Neuronal stem cell (in vitro differentiated cells): ENCODE measurements around the gene PEF1.

Source experiments
- DNase-seq: peaks from one replicate; pipeline ENCODE4 v3.0.0-alpha.2; 2013; ENCODE audit warnings: low spot score
- H2AFZ ChIP-seq: one replicate; pipeline ENCODE4 v1.6.1; 2013; ENCODE audit warnings: mild to moderate bottlenecking, low read length, inconsistent platforms
- H2AK5ac ChIP-seq: 2 replicates; pipeline ENCODE4 v1.6.1; 2013; ENCODE audit warnings: low read depth, mild to moderate bottlenecking, inconsistent platforms, low read length, moderate library complexity, mixed read lengths
- H2BK120ac ChIP-seq: 2 replicates; pipeline ENCODE4 v1.6.1; 2013; ENCODE audit warnings: low read depth, mild to moderate bottlenecking, inconsistent platforms, low read length, moderate library complexity, mixed read lengths
- H2BK12ac ChIP-seq: one replicate; pipeline ENCODE4 v1.6.1; 2013; ENCODE audit warnings: low read length, inconsistent platforms
- H2BK15ac ChIP-seq: 2 replicates; pipeline ENCODE4 v1.6.1; 2013; ENCODE audit warnings: mild to moderate bottlenecking, low read length, inconsistent platforms, mixed read lengths
- H2BK5ac ChIP-seq: one replicate; pipeline ENCODE4 v1.6.1; 2013; ENCODE audit warnings: inconsistent platforms, mild to moderate bottlenecking, low read length, moderate library complexity
- H3K14ac ChIP-seq: one replicate; pipeline ENCODE4 v1.6.1; 2013; ENCODE audit warnings: low read length, inconsistent platforms
- H3K18ac ChIP-seq: 2 replicates; pipeline ENCODE4 v1.6.1; 2013; ENCODE audit warnings: low read length, inconsistent platforms
- H3K23ac ChIP-seq: 2 replicates; pipeline ENCODE4 v1.6.1; 2013; ENCODE audit warnings: low read depth, mild to moderate bottlenecking, mixed read lengths, low read length, inconsistent platforms; ENCODE audit not compliant: poor library complexity
- H3K27ac ChIP-seq: replicated peaks from 3 replicates; pipeline ENCODE4 v1.5.1; 2013; ENCODE audit warnings: low read length, inconsistent platforms
- H3K27me3 ChIP-seq, 3 experiments: 2 replicates each; pipeline ENCODE4 v1.6.1; 2013; ENCODE audit warnings: low read length in 3 of 3, mild to moderate bottlenecking in 2 of 3, inconsistent platforms in 1 of 3, low read depth in 1 of 3, mixed read lengths in 1 of 3, moderate library complexity in 1 of 3; ENCODE audit not compliant: control insufficient read depth in 3 of 3, insufficient read depth in 3 of 3
- H3K36me3 ChIP-seq, 2 donors: replicated peaks in 1 of 2; 2 replicates each; pipeline ENCODE4 v1.6.1; 2013; ENCODE audit warnings: low read length in 2 of 2; ENCODE audit not compliant: control insufficient read depth in 2 of 2, insufficient read depth in 2 of 2
- H3K4ac ChIP-seq: 2 replicates; pipeline ENCODE4 v1.6.1; 2013; ENCODE audit warnings: inconsistent platforms, mild to moderate bottlenecking, low read length, moderate library complexity
- H3K4me1 ChIP-seq, 2 donors: 1 replicate in 1 of 2; 2 replicates in 1 of 2; pipeline ENCODE4 v1.6.1; 2013; ENCODE audit warnings: low read length in 2 of 2, low read depth in 1 of 2; ENCODE audit not compliant: control insufficient read depth in 2 of 2, insufficient read depth in 1 of 2
- H3K4me2 ChIP-seq: one replicate; pipeline ENCODE4 v1.6.1; 2013; ENCODE audit warnings: mild to moderate bottlenecking, low read length, inconsistent platforms; ENCODE audit not compliant: insufficient read depth, poor library complexity, severe bottlenecking
- H3K4me3 ChIP-seq, 2 donors: 2 replicates each; pipeline ENCODE4 v1.5.1; 2013; ENCODE audit warnings: low read length in 2 of 2, mild to moderate bottlenecking in 2 of 2, inconsistent platforms in 1 of 2, moderate library complexity in 1 of 2
- H3K79me1 ChIP-seq: one replicate; pipeline ENCODE4 v1.6.1; 2013; ENCODE audit warnings: low read depth, mild to moderate bottlenecking, inconsistent platforms, low read length, moderate library complexity
- H3K9ac ChIP-seq: one replicate; pipeline ENCODE4 v1.6.1; 2013; ENCODE audit warnings: mild to moderate bottlenecking, low read depth, low read length, inconsistent platforms; ENCODE audit not compliant: poor library complexity
- H3K9me3 ChIP-seq, 2 donors: replicated peaks in 1 of 2; 2 replicates each; pipeline versions ENCODE3 to v1.6.1; 2013; ENCODE audit warnings: low read length in 2 of 2, mild to moderate bottlenecking in 2 of 2, inconsistent platforms in 1 of 2, low read depth in 1 of 2, mixed read lengths in 1 of 2, moderate library complexity in 1 of 2; ENCODE audit not compliant: control insufficient read depth in 2 of 2, insufficient read depth in 1 of 2
- H4K8ac ChIP-seq: one replicate; pipeline ENCODE4 v1.6.1; 2013; ENCODE audit warnings: low read depth, mild to moderate bottlenecking, inconsistent platforms, low read length, moderate library complexity
- H4K91ac ChIP-seq: one replicate; pipeline ENCODE4 v1.6.1; 2013; ENCODE audit warnings: low read length, low read depth, mild to moderate bottlenecking, inconsistent platforms; ENCODE audit not compliant: poor library complexity
- WGBS, 2 donors: extraction: QIAGEN DNeasy Blood & Tissue Kit; methylation state at CpG; one replicate each; pipeline ENCODE4 v1.1.7; 2013; ENCODE audit warnings: missing lambda C conversion rate in 2 of 2, mixed read lengths in 1 of 2; ENCODE audit not compliant: insufficient read length in 2 of 2, insufficient replicate concordance in 1 of 2; ENCODE audit errors: extremely low coverage in 2 of 2; 5-methylcytosine and 5-hydroxymethylcytosine counted together

The PEF1 gene

DNA sequence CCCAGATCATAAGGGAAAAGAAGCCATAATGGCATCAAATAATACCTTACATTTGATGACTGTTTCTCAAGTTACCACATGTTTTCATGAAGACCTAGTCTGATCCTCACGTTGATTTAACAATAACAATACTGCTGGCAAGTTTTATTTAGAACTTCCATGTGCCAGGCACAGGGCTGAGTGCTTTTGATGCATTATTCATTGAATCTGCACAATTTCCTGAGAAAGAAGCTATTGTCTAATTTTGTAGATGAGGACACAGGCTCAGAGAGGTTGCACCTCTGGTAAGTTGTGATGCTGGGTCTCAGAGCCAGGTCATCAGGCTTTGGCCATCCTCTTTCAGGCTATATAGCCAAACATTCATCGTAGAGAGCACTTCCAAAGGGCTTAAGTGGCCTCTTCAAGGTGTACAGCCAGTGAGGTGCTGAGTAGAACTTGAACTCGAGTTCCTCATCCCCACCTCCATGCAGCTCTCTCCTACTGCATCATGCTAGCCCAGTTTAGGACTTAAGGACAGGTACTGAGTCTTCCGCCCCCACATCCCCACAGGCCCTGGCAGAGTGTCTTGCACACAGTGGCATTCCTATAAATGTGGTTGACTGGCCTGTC is 8.3 kb upstream of the PEF1 start:
- H3K9ac ChIP-seq, result no peak overlapping the region
- no peak overlapping the region for H3K27ac ChIP-seq
- WGBS, 2 donors, result no CpG with 5 or more reads among the region's 4 CpGs
- H2BK5ac ChIP-seq, result no peak overlapping the region
- H3K79me1 ChIP-seq, result no peaks in the 10 kb centered on the region
- H3K9me3 ChIP-seq, result no peaks in the 10 kb centered on the region
- H3K18ac ChIP-seq, result no peak overlapping the region
- no peaks in the 10 kb centered on the region for H3K36me3 ChIP-seq
- H2BK15ac ChIP-seq, result no peak overlapping the region
- no peak overlapping the region for H3K4me3 ChIP-seq
- no peak overlapping the region for H2AK5ac ChIP-seq
- H3K4me1 ChIP-seq, result peaks cover 0 to 7% of the 10 kb centered on the region in 2 donors
- DNase-seq, result no peak
- no peak overlapping the region for H3K14ac ChIP-seq
- no peak overlapping the region for H3K4me2 ChIP-seq
- H3K27me3 ChIP-seq, result peaks cover 0 to 46% (median 0%) of the 10 kb centered on the region in 3 experiments
- no peak overlapping the region for H2AFZ ChIP-seq
- H4K91ac ChIP-seq, result no peak overlapping the region
- H2BK120ac ChIP-seq, result no peak overlapping the region
- H4K8ac ChIP-seq, result no peak overlapping the region
- no peak overlapping the region for H3K23ac ChIP-seq
- no peak overlapping the region for H3K4ac ChIP-seq
- no peak overlapping the region for H2BK12ac ChIP-seq

DNA sequence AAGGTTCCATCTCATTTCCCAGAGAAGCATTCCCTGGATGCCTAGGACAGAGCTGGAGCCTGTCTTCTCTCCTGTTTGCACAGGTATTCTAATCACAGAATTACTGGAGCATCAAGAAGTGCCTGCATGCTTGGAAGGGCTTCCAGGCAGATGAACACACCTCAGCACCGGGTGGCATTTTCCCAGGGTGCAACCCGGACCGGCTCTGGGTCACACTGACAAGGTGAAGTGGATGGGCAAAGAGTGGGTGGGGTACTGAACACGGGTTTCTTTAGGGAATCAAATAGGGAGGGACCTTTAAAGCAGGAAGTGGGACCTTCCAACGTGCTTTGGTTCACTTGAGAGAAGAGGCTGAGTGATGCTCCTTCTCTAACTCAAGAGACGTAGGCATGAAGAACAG is 7.1 kb upstream of the PEF1 start:
- no peak overlapping the region for H3K27ac ChIP-seq
- no peak overlapping the region for H3K18ac ChIP-seq
- H3K4ac ChIP-seq, result no peak overlapping the region
- H2BK120ac ChIP-seq, result no peak overlapping the region
- H2AK5ac ChIP-seq, result no peak overlapping the region
- no peak overlapping the region for H2AFZ ChIP-seq
- no peak overlapping the region for H2BK15ac ChIP-seq
- no peak overlapping the region for H3K9ac ChIP-seq
- H2BK5ac ChIP-seq, result no peak overlapping the region
- H3K4me3 ChIP-seq, result no peak overlapping the region
- WGBS, 2 donors, result no CpG with 5 or more reads among the region's 6 CpGs
- H3K79me1 ChIP-seq, result no peaks in the 10 kb centered on the region
- no peak overlapping the region for H2BK12ac ChIP-seq
- no peak overlapping the region for H4K8ac ChIP-seq
- no peak overlapping the region for H4K91ac ChIP-seq
- H3K23ac ChIP-seq, result no peak overlapping the region
- peaks cover 0 to 7% of the 10 kb centered on the region in 2 donors for H3K4me1 ChIP-seq
- no peak overlapping the region for H3K4me2 ChIP-seq
- no peak overlapping the region for H3K14ac ChIP-seq
- no peaks in the 10 kb centered on the region for H3K9me3 ChIP-seq
- no peaks in the 10 kb centered on the region for H3K36me3 ChIP-seq
- DNase-seq, result no peak
- H3K27me3 ChIP-seq, result peaks cover 0 to 37% (median 0%) of the 10 kb centered on the region in 3 experiments

DNA sequence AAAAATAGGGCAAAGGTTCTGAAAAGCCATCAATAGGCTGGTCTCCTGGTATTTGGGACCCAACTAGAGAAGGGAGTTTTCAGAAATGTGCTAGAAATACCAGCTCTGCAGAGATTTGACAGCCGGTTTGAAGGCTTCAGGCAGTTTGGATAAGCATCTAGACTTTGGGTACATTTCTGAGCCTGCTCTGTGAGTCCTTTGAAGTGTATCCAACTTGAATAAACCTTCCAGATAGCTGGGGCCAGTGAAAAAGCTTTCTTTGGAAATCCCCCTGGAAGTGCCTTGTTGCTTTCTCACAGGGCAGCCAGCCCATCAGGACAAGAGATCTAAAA is 6.4 kb upstream of the PEF1 start:
- DNase-seq, result no peak
- no peaks in the 10 kb centered on the region for H3K9me3 ChIP-seq
- no peak overlapping the region for H3K4ac ChIP-seq
- H3K18ac ChIP-seq, result no peak overlapping the region
- no peaks in the 10 kb centered on the region for H3K79me1 ChIP-seq
- H3K9ac ChIP-seq, result no peak overlapping the region
- H2BK120ac ChIP-seq, result no peak overlapping the region
- H3K4me3 ChIP-seq, result no peak overlapping the region
- H3K14ac ChIP-seq, result no peak overlapping the region
- no peak overlapping the region for H3K23ac ChIP-seq
- no peak overlapping the region for H2BK5ac ChIP-seq
- H4K8ac ChIP-seq, result no peak overlapping the region
- no peak overlapping the region for H3K27ac ChIP-seq
- H2AK5ac ChIP-seq, result no peak overlapping the region
- WGBS, 2 donors, result no CpG with 5 or more reads among the region's 1 CpG
- H2BK12ac ChIP-seq, result no peak overlapping the region
- no peaks in the 10 kb centered on the region for H3K36me3 ChIP-seq
- no peak overlapping the region for H2AFZ ChIP-seq
- no peak overlapping the region for H2BK15ac ChIP-seq
- H3K27me3 ChIP-seq, result peaks cover 0 to 32% (median 0%) of the 10 kb centered on the region in 3 experiments
- no peak overlapping the region for H3K4me2 ChIP-seq
- H4K91ac ChIP-seq, result no peak overlapping the region
- H3K4me1 ChIP-seq, result peaks cover 0 to 5% of the 10 kb centered on the region in 2 donors

DNA sequence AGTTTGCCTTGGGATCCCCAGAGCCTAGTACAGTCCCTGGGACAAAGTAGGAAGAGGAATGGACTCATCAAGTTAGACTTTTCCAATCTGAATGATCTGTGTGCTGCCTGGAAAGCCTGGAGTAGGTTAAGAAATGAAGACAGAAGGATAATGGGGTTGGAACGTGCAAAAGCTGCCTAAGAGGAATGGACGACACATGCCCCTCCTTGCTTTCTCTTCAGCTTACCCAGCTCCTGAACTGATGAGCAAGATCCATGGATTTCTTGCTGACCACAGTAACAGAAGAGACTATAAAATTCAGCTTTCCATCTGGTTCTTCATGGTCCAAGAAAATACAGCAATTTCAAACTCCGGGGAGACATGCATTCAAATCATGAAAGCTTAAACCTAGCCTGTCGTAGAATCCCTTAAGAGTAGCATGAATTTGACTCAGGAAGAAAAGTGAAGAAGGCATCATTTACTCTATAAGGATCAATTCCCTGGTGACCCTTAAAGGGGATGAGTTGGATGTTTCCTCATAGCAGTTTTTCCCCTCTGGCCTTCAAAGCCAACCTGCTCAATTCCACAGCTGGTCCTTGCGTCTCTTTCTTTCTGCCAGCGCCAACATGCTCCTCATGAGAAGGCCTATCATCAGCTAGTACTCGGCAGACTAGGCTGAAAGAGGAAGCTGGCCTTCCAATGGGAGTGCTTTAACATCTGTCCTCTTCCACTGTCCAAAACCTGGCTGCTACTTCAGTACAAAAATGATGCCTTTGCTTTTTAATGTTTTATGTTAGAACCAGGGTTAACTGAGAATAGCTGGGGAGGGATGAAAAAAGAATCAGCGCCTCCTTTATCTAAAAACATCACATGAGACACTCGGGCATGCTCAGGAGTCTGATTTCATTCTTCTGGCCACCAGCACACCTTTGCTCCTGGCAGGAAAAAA is 5.7 kb upstream of the PEF1 start:
- Histone ChIP-seq H3K18ac (no peak overlapping the region), H2BK15ac (no peak overlapping the region), H2AK5ac (no peak overlapping the region), H2AFZ (no peak overlapping the region), H3K4me1 (peaks cover 0 to 3% of the 10 kb centered on the region in 2 donors), H3K4me2 (no peak overlapping the region), H2BK120ac (no peak overlapping the region), H2BK5ac (no peak overlapping the region), H3K4me3 (no peak overlapping the region), H4K8ac (no peak overlapping the region), H3K36me3 (no peaks in the 10 kb centered on the region), H4K91ac (no peak overlapping the region), H3K9ac (no peak overlapping the region), H3K14ac (no peak overlapping the region), H3K23ac (no peak overlapping the region), H3K27me3 (peaks cover 0 to 26% (median 0%) of the 10 kb centered on the region in 3 experiments), H3K9me3 (no peaks in the 10 kb centered on the region), H2BK12ac (no peak overlapping the region), H3K79me1 (no peaks in the 10 kb centered on the region), H3K27ac (no peak overlapping the region), H3K4ac (no peak overlapping the region)
- no peak for DNase-seq
- no CpG with 5 or more reads among the region's 9 CpGs for WGBS, 2 donors
